Kidney tubule cell (primary cell): ENCODE measurements around the gene INTS11.

Source experiments
- DNase-seq: peaks from one replicate; pipeline ENCODE4 v3.0.0-alpha.2; 2018; ENCODE audit warnings: low spot score

INTS11 gene

GRCh38 chr1:1262758-1263157 lies 61.7 kb downstream of the INTS11 start:
- no peak for DNase-seq

- no peak for DNase-seq
Observed at GRCh38 chr1:1262071-1262470, 62.4 kb downstream of the INTS11 start.
